Measurements from ENCODE around the gene TMEM100. TPM values are rescaled to one million over a fixed set of nuclear protein-coding genes. Genes with fewer than 3 reads are reported as not detected.

Gene TMEM100
- total RNA-seq, 1 donor from 2014 or later, result 13.5 TPM

GRCh38 chr17:55747209-55747608, 24.5 kb upstream of the TMEM100 start:
- intact Hi-C loops (cut with DNase I), result no loop called here
- no peak for ATAC-seq
- no peak for DNase-seq (ENCODE audit: low spot score)

GRCh38 chr17:55746466-55746865, 23.8 kb upstream of the TMEM100 start:
- intact Hi-C loops (cut with DNase I), result no loop called here
- no peak for DNase-seq (ENCODE audit: low spot score)
- no peak for ATAC-seq

- intact Hi-C loops (cut with DNase I), result no loop called here
- DNase-seq (ENCODE audit: low spot score), result no peak
- ATAC-seq, result no peak
These were observed 22.6 kb upstream of the TMEM100 start for GRCh38 chr17:55745258-55745657.

- ATAC-seq (no peak), DNase-seq (ENCODE audit: low spot score) (no peak)
- intact Hi-C loops (cut with DNase I), result no loop called here
These were observed 20.5 kb upstream of the TMEM100 start for GRCh38 chr17:55743103-55743679.

GRCh38 chr17:55742272-55743102, 19.8 kb upstream of the TMEM100 start:
- intact Hi-C loops (cut with DNase I), result no loop called here
- ATAC-seq, result no peak
- no peak for DNase-seq (ENCODE audit: low spot score)

- DNase-seq (ENCODE audit: low spot score), result no peak
- no peak for ATAC-seq
- intact Hi-C loops (cut with DNase I), result no loop called here
These were observed 18.7 kb upstream of the TMEM100 start for GRCh38 chr17:55741356-55741700.

GRCh38 chr17:55740511-55741355, 18.1 kb upstream of the TMEM100 start:
- no peak for ATAC-seq
- intact Hi-C loops (cut with DNase I), result no loop called here
- no peak for DNase-seq (ENCODE audit: low spot score)

- intact Hi-C loops (cut with DNase I), result no loop called here
- ATAC-seq (no peak), DNase-seq (ENCODE audit: low spot score) (no peak)
These were observed 15.4 kb upstream of the TMEM100 start for GRCh38 chr17:55737976-55738501.

GRCh38 chr17:55735731-55736405, 13.2 kb upstream of the TMEM100 start:
- intact Hi-C loops (cut with DNase I), result no loop called here
- DNase-seq (ENCODE audit: low spot score) (no peak), ATAC-seq (no peak)

- ATAC-seq, result no peak
- intact Hi-C loops (cut with DNase I), result no loop called here
- DNase-seq (ENCODE audit: low spot score), result no peak
These were observed 11.6 kb upstream of the TMEM100 start for GRCh38 chr17:55734128-55734781.

GRCh38 chr17:55731586-55732250, 9.1 kb upstream of the TMEM100 start:
- ATAC-seq, result peak; percentile 92
- intact Hi-C loops (cut with DNase I), result no loop called here
- DNase-seq (ENCODE audit: low spot score), result peak; percentile 75

GRCh38 chr17:55730808-55731207, 8.1 kb upstream of the TMEM100 start:
- intact Hi-C loops (cut with DNase I), result no loop called here
- no peak for ATAC-seq

GRCh38 chr17:55730380-55730779, 7.7 kb upstream of the TMEM100 start:
- DNase-seq (ENCODE audit: low spot score), result no peak
- no peak for ATAC-seq
- intact Hi-C loops (cut with DNase I), result no loop called here

More at GRCh38 chr17:55730808-55731207, 8.1 kb upstream of the TMEM100 start:
- DNase-seq (ENCODE audit: low spot score), result no peak

GRCh38 chr17:55729484-55729883, 6.8 kb upstream of the TMEM100 start:
- DNase-seq (ENCODE audit: low spot score) (no peak), ATAC-seq (no peak)

GRCh38 chr17:55728833-55729232, 6.2 kb upstream of the TMEM100 start:
- ATAC-seq (no peak), DNase-seq (ENCODE audit: low spot score) (no peak)
- intact Hi-C loops (cut with DNase I), result no loop called here

More at GRCh38 chr17:55729484-55729883, 6.8 kb upstream of the TMEM100 start:
- intact Hi-C loops (cut with DNase I), result no loop called here

- ATAC-seq (no peak), DNase-seq (ENCODE audit: low spot score) (no peak)
- intact Hi-C loops (cut with DNase I), result no loop called here
These were observed 5.7 kb upstream of the TMEM100 start for GRCh38 chr17:55728361-55728760.

- intact Hi-C loops (cut with DNase I), result no loop called here
- no peak for DNase-seq (ENCODE audit: low spot score)
- ATAC-seq, result no peak
These were observed 5.3 kb upstream of the TMEM100 start for GRCh38 chr17:55727920-55728319.

- DNase-seq (ENCODE audit: low spot score), result no peak
- intact Hi-C loops (cut with DNase I), result no loop called here
- no peak for ATAC-seq
These were observed 4.6 kb upstream of the TMEM100 start for GRCh38 chr17:55727275-55727674.
